CD14-positive monocyte (primary cell): Measurements from ENCODE around the gene PRKG2. TPM values are rescaled to one million over a fixed set of nuclear protein-coding genes. Genes with fewer than 3 reads are reported as not detected.

Source experiments
- DNase-seq, 3 donors: peaks; one replicate each; pipeline ENCODE4 v3.0.0-alpha.2; 2011 to 2022
- H2AFZ ChIP-seq: 2 replicates; pipeline ENCODE4 v1.6.0; 2012; ENCODE audit warnings: mild to moderate bottlenecking, low read depth, low read length, inconsistent platforms; ENCODE audit not compliant: insufficient read depth, poor library complexity, severe bottlenecking
- H3K27ac ChIP-seq, 2 donors: 1 replicate in 1 of 2; 2 replicates in 1 of 2; pipeline ENCODE4 v1.5.1; 2012 to 2013; ENCODE audit warnings: low read length in 2 of 2, control low read depth in 1 of 2, inconsistent platforms in 1 of 2, low read depth in 1 of 2, mild to moderate bottlenecking in 1 of 2
- H3K27me3 ChIP-seq, 2 donors: one replicate each; pipeline versions ENCODE4 v1.6.0 to v1.6.1; 2011 to 2013; ENCODE audit warnings: low read length in 2 of 2; ENCODE audit not compliant: control insufficient read depth in 2 of 2, insufficient read depth in 2 of 2
- H3K36me3 ChIP-seq, 2 donors: replicated peaks in 1 of 2; 1 replicate in 1 of 2; 2 replicates in 1 of 2; pipeline versions ENCODE4 v1.5.1 to v1.6.1; 2012 to 2013; ENCODE audit warnings: low read length in 2 of 2, control low read depth in 1 of 2, inconsistent platforms in 1 of 2, mild to moderate bottlenecking in 1 of 2; ENCODE audit not compliant: insufficient read depth in 2 of 2, control insufficient read depth in 1 of 2
- H3K4me1 ChIP-seq, 2 donors: 1 replicate in 1 of 2; 2 replicates in 1 of 2; pipeline versions ENCODE4 v1.5.1 to v1.6.1; 2012 to 2013; ENCODE audit warnings: low read length in 2 of 2, control low read depth in 1 of 2, inconsistent platforms in 1 of 2, mild to moderate bottlenecking in 1 of 2, moderate library complexity in 1 of 2; ENCODE audit not compliant: insufficient read depth in 2 of 2, control insufficient read depth in 1 of 2
- H3K4me2 ChIP-seq: replicated peaks from 2 replicates; pipeline ENCODE3; 2012; ENCODE audit warnings: low read length, moderate library complexity, mild to moderate bottlenecking; ENCODE audit not compliant: poor library complexity, severe bottlenecking; ENCODE audit errors: extremely low read depth
- H3K4me3 ChIP-seq, 3 experiments: fragments of 200-600 bp in 1 of 3; sonication (generic) in 1 of 3; replicated peaks in 1 of 3; 1 replicate in 2 of 3; 2 replicates in 1 of 3; pipeline ENCODE4 v1.5.1; 2011 to 2013; ENCODE audit warnings: low read length in 3 of 3, mild to moderate bottlenecking in 3 of 3, control low read depth in 2 of 3, low read depth in 2 of 3, inconsistent platforms in 1 of 3, moderate library complexity in 1 of 3
- H3K79me2 ChIP-seq: 2 replicates; pipeline ENCODE4 v1.6.0; 2012; ENCODE audit warnings: mild to moderate bottlenecking, control low read depth, inconsistent platforms, low read length, moderate library complexity; ENCODE audit not compliant: insufficient read depth
- H3K9ac ChIP-seq: 2 replicates; pipeline ENCODE4 v1.6.0; 2017; ENCODE audit warnings: low read length, mild to moderate bottlenecking; ENCODE audit not compliant: insufficient read depth, poor library complexity, severe bottlenecking
- H3K9me3 ChIP-seq, 2 donors: replicated peaks in 1 of 2; 1 replicate in 1 of 2; 2 replicates in 1 of 2; pipeline versions ENCODE4 v1.5.1 to v1.6.1; 2012 to 2013; ENCODE audit warnings: low read length in 2 of 2, control low read depth in 1 of 2; ENCODE audit not compliant: control insufficient read depth in 1 of 2, insufficient read depth in 1 of 2
- H4K20me1 ChIP-seq: 2 replicates; pipeline ENCODE4 v1.6.0; 2012; ENCODE audit warnings: mild to moderate bottlenecking, low read length, control low read depth, moderate library complexity; ENCODE audit not compliant: insufficient read depth
- H3K27ac Mint-ChIP-seq, 7 donors: one replicate each; pipeline ENCODE4 v1.8.0; 2020; ENCODE audit warnings: mild to moderate bottlenecking in 7 of 7, mixed read lengths in 7 of 7, moderate library complexity in 6 of 7, inconsistent platforms in 2 of 7
- H3K27me3 Mint-ChIP-seq, 3 donors: one replicate each; pipeline ENCODE4 v1.8.0; 2021 to 2022; ENCODE audit warnings: low read depth in 3 of 3, mild to moderate bottlenecking in 3 of 3, mixed read lengths in 3 of 3, moderate library complexity in 3 of 3, inconsistent platforms in 1 of 3
- H3K36me3 Mint-ChIP-seq, 2 donors: one replicate each; pipeline ENCODE4 v1.8.0; 2020; ENCODE audit warnings: mixed read lengths in 2 of 2, inconsistent platforms in 1 of 2, mild to moderate bottlenecking in 1 of 2
- H3K4me1 Mint-ChIP-seq: one replicate; pipeline ENCODE4 v1.8.0; 2020; ENCODE audit warnings: mild to moderate bottlenecking, mixed read lengths
- H3K4me3 Mint-ChIP-seq, 2 donors: one replicate each; pipeline ENCODE4 v1.8.0; 2020; ENCODE audit warnings: mild to moderate bottlenecking in 2 of 2, mixed read lengths in 2 of 2, moderate library complexity in 1 of 2
- H3K9me3 Mint-ChIP-seq, 7 donors: one replicate each; pipeline ENCODE4 v1.8.0; 2020 to 2022; ENCODE audit warnings: mixed read lengths in 7 of 7, mild to moderate bottlenecking in 6 of 7, moderate library complexity in 6 of 7, inconsistent platforms in 2 of 7
- CTCF ChIP-seq: fragments of 200-600 bp; IDR thresholded peaks from one replicate; pipeline ENCODE4 v1.8.0; 2022; ENCODE audit warnings: antibody characterized with exemption, mild to moderate bottlenecking
- WGBS: methylation state at CpG from one replicate; pipeline ENCODE4 v1.1.5; 2013; ENCODE audit warnings: missing lambda C conversion rate; ENCODE audit not compliant: insufficient coverage; 5-methylcytosine and 5-hydroxymethylcytosine counted together
- intact Hi-C, 2 donors: fragments of 100-400 bp; cut with micrococcal nuclease; formaldehyde crosslinking; loops; one replicate each; pipeline versions ENCODE4 v1.15.0 to v1.15.1; 2023
- polyA plus RNA-seq, 3 donors: library from polyadenylated mRNA; depleted of rRNA in 1 of 3; unstranded in 2 of 3; stranded (reverse) in 1 of 3; fragments of 300-500 nt in 2 of 3; fragments of >200 nt in 1 of 3; fragmentation: Illumina TruSeq in 2 of 3; gene quantifications; 1 replicate in 2 of 3; 2 replicates in 1 of 3; pipeline ENCODE4 v1.2.3, GENCODE V29; 2012 to 2021

Gene PRKG2
- polyA plus RNA-seq, 3 donors: 0.10 TPM; not detected in 2

GRCh38 chr4:81196126-81196650 is 18.8 kb downstream of the PRKG2 start:
- Histone ChIP-seq H3K27ac (no peak overlapping the region), H4K20me1 (no peaks in the 10 kb centered on the region), H3K79me2 (no peaks in the 10 kb centered on the region), H3K4me2 (no peak overlapping the region), H3K4me3 (no peak overlapping the region), H3K27me3 (no peaks in the 10 kb centered on the region), H2AFZ (no peak overlapping the region), H3K9me3 (no peaks in the 10 kb centered on the region), H3K36me3 (no peaks in the 10 kb centered on the region), H3K9ac (no peak overlapping the region), H3K4me1 (no peaks in the 10 kb centered on the region)
- H3K27me3 Mint-ChIP-seq: peaks cover 0 to 1% (median under 1%) of the 10 kb centered on the region in 3 donors
- no peaks in the 10 kb centered on the region for H3K36me3 Mint-ChIP-seq
- no peaks in the 10 kb centered on the region for H3K4me1 Mint-ChIP-seq
- intact Hi-C loops: no loop called here
- WGBS: 64% methylated on average over 3 of the region's 3 CpGs
- no peak for DNase-seq
- peaks cover 0 to under 1% (median 0%) of the 10 kb centered on the region in 7 donors for H3K9me3 Mint-ChIP-seq
- TF ChIP-seq CTCF: no peak
- H3K4me3 Mint-ChIP-seq: no peak overlapping the region
- H3K27ac Mint-ChIP-seq: no peak overlapping the region

GRCh38 chr4:81195475-81195874 is 19.5 kb downstream of the PRKG2 start:
- Histone ChIP-seq H2AFZ (no peak overlapping the region), H3K27me3 (no peaks in the 10 kb centered on the region), H3K4me2 (no peak overlapping the region), H3K9me3 (no peaks in the 10 kb centered on the region), H3K79me2 (no peaks in the 10 kb centered on the region), H3K9ac (no peak overlapping the region), H3K4me3 (no peak overlapping the region), H3K27ac (no peak overlapping the region), H4K20me1 (no peaks in the 10 kb centered on the region), H3K4me1 (no peaks in the 10 kb centered on the region), H3K36me3 (no peaks in the 10 kb centered on the region)
- no peak overlapping the region for H3K4me3 Mint-ChIP-seq
- H3K36me3 Mint-ChIP-seq: no peaks in the 10 kb centered on the region
- no peak overlapping the region for H3K27ac Mint-ChIP-seq
- WGBS: no CpG with 5 or more reads among the region's 6 CpGs
- intact Hi-C loops: no loop called here
- no peak for DNase-seq
- peaks cover 0 to 1% (median 1%) of the 10 kb centered on the region in 3 donors for H3K27me3 Mint-ChIP-seq
- TF ChIP-seq CTCF: no peak
- H3K9me3 Mint-ChIP-seq: peaks cover 0 to 2% (median 0%) of the 10 kb centered on the region in 7 donors
- H3K4me1 Mint-ChIP-seq: no peaks in the 10 kb centered on the region
